ENCODE measurements around the gene C1orf35. TPM values are rescaled to one million over a fixed set of nuclear protein-coding genes. Genes with fewer than 3 reads are reported as not detected.

The C1orf35 gene
- total RNA-seq (2014; rRNA removed; shearing (Covaris generic); ENCODE audit: low replicate concordance) = 10.4 and 24.7 TPM in 2 replicates

GRCh38 chr1:228102791-228103620, at the start of gene C1orf35:
TSS of gene C1orf35 (minus strand) at chr1:228103325. CDS start at chr1:228103227, 98 bp downstream.
- Histone ChIP-seq H3K36me3 (ENCODE audit: insufficient read depth, low read length) (peaks cover 13% of the 10 kb centered on the region), H3K27ac (ENCODE audit: low read length) (peak within 1 kb of the TSS; percentile 42; the same call in 1 of the 2 replicates), H3K4me2 (ENCODE audit: low read depth, low read length, poor library complexity, severe bottlenecking) (peak within 1 kb of the TSS; percentile 91), H2AFZ (ENCODE audit: low read length) (peak within 1 kb of the TSS; percentile 82; the same call in 1 of the 2 replicates), H3K9me3 (ENCODE audit: low read length) (no peaks in the 10 kb centered on the region), H3K9ac (ENCODE audit: low read length) (peak within 1 kb of the TSS; percentile 93), H3K4me3 (ENCODE audit: low read length) (peak within 1 kb of the TSS; percentile 74), H4K20me1 (ENCODE audit: insufficient read depth, low read depth, low read length) (peaks cover 25% of the 10 kb centered on the region; the same call in 1 of the 2 replicates), H3K27me3 (ENCODE audit: low read length) (no peaks in the 10 kb centered on the region), H3K79me2 (ENCODE audit: low read length) (peaks cover 38% of the 10 kb centered on the region), H3K4me1 (ENCODE audit: low read length) (peaks cover 35% of the 10 kb centered on the region), H3K9me2 (replicated peaks; ENCODE audit: insufficient read depth, low read length) (no peaks in the 10 kb centered on the region)
- DNase-seq = peak; percentile 98

- H3K9ac ChIP-seq (ENCODE audit: low read length) = no peak overlapping the region
Observed at GRCh38 chr1:228152918-228153258, 49.8 kb upstream of the C1orf35 start.

GRCh38 chr1:228152097-228152917, 49.2 kb upstream of the C1orf35 start:
- Histone ChIP-seq H3K4me3 (ENCODE audit: low read length) (no peak overlapping the region), H3K9ac (ENCODE audit: low read length) (no peak overlapping the region), H3K4me1 (ENCODE audit: low read length) (no peaks in the 10 kb centered on the region), H3K79me2 (ENCODE audit: low read length) (no peaks in the 10 kb centered on the region), H3K27ac (ENCODE audit: low read length) (no peak overlapping the region), H3K4me2 (ENCODE audit: low read depth, low read length, poor library complexity, severe bottlenecking) (no peak overlapping the region), H3K36me3 (ENCODE audit: insufficient read depth, low read length) (no peaks in the 10 kb centered on the region), H3K27me3 (ENCODE audit: low read length) (no peaks in the 10 kb centered on the region), H3K9me2 (replicated peaks; ENCODE audit: insufficient read depth, low read length) (no peaks in the 10 kb centered on the region), H3K9me3 (ENCODE audit: low read length) (no peaks in the 10 kb centered on the region), H2AFZ (ENCODE audit: low read length) (no peak overlapping the region), H4K20me1 (ENCODE audit: insufficient read depth, low read depth, low read length) (no peaks in the 10 kb centered on the region)
- DNase-seq = no peak

More at GRCh38 chr1:228152918-228153258, 49.8 kb upstream of the C1orf35 start:
- H3K9me3 ChIP-seq (ENCODE audit: low read length) = no peaks in the 10 kb centered on the region
- H3K36me3 ChIP-seq (ENCODE audit: insufficient read depth, low read length) = no peaks in the 10 kb centered on the region
- DNase-seq = no peak
- no peak overlapping the region for H3K4me2 ChIP-seq (ENCODE audit: low read depth, low read length, poor library complexity, severe bottlenecking)
- H4K20me1 ChIP-seq (ENCODE audit: insufficient read depth, low read depth, low read length) = no peaks in the 10 kb centered on the region
- H3K4me3 ChIP-seq (ENCODE audit: low read length) = no peak overlapping the region
- H3K27me3 ChIP-seq (ENCODE audit: low read length) = no peaks in the 10 kb centered on the region
- H3K79me2 ChIP-seq (ENCODE audit: low read length) = no peaks in the 10 kb centered on the region
- no peaks in the 10 kb centered on the region for H3K4me1 ChIP-seq (ENCODE audit: low read length)
- H2AFZ ChIP-seq (ENCODE audit: low read length) = no peak overlapping the region
- no peaks in the 10 kb centered on the region for H3K9me2 ChIP-seq (replicated peaks; ENCODE audit: insufficient read depth, low read length)
- no peak overlapping the region for H3K27ac ChIP-seq (ENCODE audit: low read length)

- Histone ChIP-seq H4K20me1 (ENCODE audit: insufficient read depth, low read depth, low read length) (no peaks in the 10 kb centered on the region), H3K9me3 (ENCODE audit: low read length) (no peaks in the 10 kb centered on the region), H3K4me1 (ENCODE audit: low read length) (no peaks in the 10 kb centered on the region), H3K79me2 (ENCODE audit: low read length) (no peaks in the 10 kb centered on the region; the same call in 1 of the 2 replicates), H2AFZ (ENCODE audit: low read length) (no peak overlapping the region), H3K9me2 (replicated peaks; ENCODE audit: insufficient read depth, low read length) (no peaks in the 10 kb centered on the region), H3K9ac (ENCODE audit: low read length) (no peak overlapping the region), H3K36me3 (ENCODE audit: insufficient read depth, low read length) (no peaks in the 10 kb centered on the region), H3K27me3 (ENCODE audit: low read length) (no peaks in the 10 kb centered on the region), H3K27ac (ENCODE audit: low read length) (no peak overlapping the region), H3K4me2 (ENCODE audit: low read depth, low read length, poor library complexity, severe bottlenecking) (no peak overlapping the region), H3K4me3 (ENCODE audit: low read length) (no peak overlapping the region)
- DNase-seq = no peak
Observed at GRCh38 chr1:228151180-228151925, 48.2 kb upstream of the C1orf35 start.

GRCh38 chr1:228150461-228151179, 47.5 kb upstream of the C1orf35 start:
- H3K27me3 ChIP-seq (ENCODE audit: low read length) = no peaks in the 10 kb centered on the region
- H3K27ac ChIP-seq (ENCODE audit: low read length) = no peak overlapping the region
- DNase-seq = no peak
- H4K20me1 ChIP-seq (ENCODE audit: insufficient read depth, low read depth, low read length) = no peaks in the 10 kb centered on the region
- no peaks in the 10 kb centered on the region for H3K9me3 ChIP-seq (ENCODE audit: low read length)
- no peaks in the 10 kb centered on the region for H3K9me2 ChIP-seq (replicated peaks; ENCODE audit: insufficient read depth, low read length)
- H3K4me1 ChIP-seq (ENCODE audit: low read length) = no peaks in the 10 kb centered on the region
- no peaks in the 10 kb centered on the region for H3K36me3 ChIP-seq (ENCODE audit: insufficient read depth, low read length)
- H3K4me2 ChIP-seq (ENCODE audit: low read depth, low read length, poor library complexity, severe bottlenecking) = no peak overlapping the region
- peaks cover 5% of the 10 kb centered on the region; the same call in 1 of the 2 replicates for H3K79me2 ChIP-seq (ENCODE audit: low read length)
- H3K4me3 ChIP-seq (ENCODE audit: low read length) = no peak overlapping the region
- no peak overlapping the region for H2AFZ ChIP-seq (ENCODE audit: low read length)
- no peak overlapping the region for H3K9ac ChIP-seq (ENCODE audit: low read length)

- Histone ChIP-seq H3K4me1 (ENCODE audit: low read length) (no peaks in the 10 kb centered on the region), H3K27me3 (ENCODE audit: low read length) (no peaks in the 10 kb centered on the region), H3K36me3 (ENCODE audit: insufficient read depth, low read length) (no peaks in the 10 kb centered on the region), H3K9me2 (replicated peaks; ENCODE audit: insufficient read depth, low read length) (no peaks in the 10 kb centered on the region), H2AFZ (ENCODE audit: low read length) (no peak overlapping the region), H3K4me3 (ENCODE audit: low read length) (no peak overlapping the region), H3K27ac (ENCODE audit: low read length) (no peak overlapping the region), H3K9me3 (ENCODE audit: low read length) (no peaks in the 10 kb centered on the region), H3K4me2 (ENCODE audit: low read depth, low read length, poor library complexity, severe bottlenecking) (no peak overlapping the region), H4K20me1 (ENCODE audit: insufficient read depth, low read depth, low read length) (no peaks in the 10 kb centered on the region), H3K9ac (ENCODE audit: low read length) (no peak overlapping the region), H3K79me2 (ENCODE audit: low read length) (peaks cover 10% of the 10 kb centered on the region; the same call in 1 of the 2 replicates)
- DNase-seq = no peak
Observed at GRCh38 chr1:228150120-228150460, 47.0 kb upstream of the C1orf35 start.

- H3K27ac ChIP-seq (ENCODE audit: low read length) = no peak within 1 kb of the TSS
- no peak for DNase-seq
- H3K9ac ChIP-seq (ENCODE audit: low read length) = no peak within 1 kb of the TSS
- no peaks in the 10 kb centered on the region for H3K36me3 ChIP-seq (ENCODE audit: insufficient read depth, low read length)
- H3K27me3 ChIP-seq (ENCODE audit: low read length) = no peaks in the 10 kb centered on the region
- no peak within 1 kb of the TSS for H2AFZ ChIP-seq (ENCODE audit: low read length)
- no peak within 1 kb of the TSS for H3K4me2 ChIP-seq (ENCODE audit: low read depth, low read length, poor library complexity, severe bottlenecking)
- H3K9me3 ChIP-seq (ENCODE audit: low read length) = no peaks in the 10 kb centered on the region
- no peak within 1 kb of the TSS for H3K4me3 ChIP-seq (ENCODE audit: low read length)
- no peaks in the 10 kb centered on the region for H3K4me1 ChIP-seq (ENCODE audit: low read length)
- H4K20me1 ChIP-seq (ENCODE audit: insufficient read depth, low read depth, low read length) = 0 out of 2 replicates have a peak, but pooled peaks cover 5% of the 10 kb centered on the region
- peaks cover 16% of the 10 kb centered on the region; the same call in 1 of the 2 replicates for H3K79me2 ChIP-seq (ENCODE audit: low read length)
- no peaks in the 10 kb centered on the region for H3K9me2 ChIP-seq (replicated peaks; ENCODE audit: insufficient read depth, low read length)
Observed at GRCh38 chr1:228149406-228150119, 46.4 kb upstream of the C1orf35 start, which contains the start of gene GJC2. TSS of gene GJC2 (plus strand) at chr1:228149930. CDS start at chr1:228157759, 7,829 bp downstream.

Measured in Karpas-422 (cell line).